Body of pancreas (tissue), 4 donors: ENCODE measurements around the gene MMP20. TPM values are rescaled to one million over a fixed set of nuclear protein-coding genes. Genes with fewer than 3 reads are reported as not detected.
A peak's percentile ranks its signal among the peaks of the same experiment; 100 is the strongest.

Source experiments
- ATAC-seq: fragments of 150-250 bp; one replicate; pipeline ENCODE4 v1.9.1; 2016
- DNase-seq, 4 donors: peaks; one replicate each; pipeline ENCODE4 v3.0.0-alpha.2; 2019
- H3K27ac ChIP-seq, 4 donors: fragments of 200-600 bp; sonication (generic); 1 replicate in 3 of 4; 2 replicates in 1 of 4; pipeline versions ENCODE4 v1.5.1 to v1.6.1; 2016 to 2019; ENCODE audit warnings: mild to moderate bottlenecking in 1 of 4, mixed read lengths in 1 of 4, moderate library complexity in 1 of 4
- H3K27me3 ChIP-seq, 2 donors: fragments of 200-600 bp; sonication (generic); one replicate each; pipeline ENCODE4 v1.6.0; 2016; ENCODE audit warnings: mild to moderate bottlenecking in 1 of 2
- H3K36me3 ChIP-seq, 2 donors: fragments of 200-600 bp; sonication (generic); replicated peaks in 1 of 2; 2 replicates each; pipeline ENCODE4 v1.5.1; 2016; ENCODE audit warnings: low read depth in 2 of 2; ENCODE audit not compliant: insufficient read depth in 1 of 2
- H3K4me1 ChIP-seq: fragments of 200-600 bp; sonication (generic); one replicate; pipeline ENCODE4 v1.6.0; 2016
- H3K4me3 ChIP-seq, 2 donors: fragments of 200-600 bp; sonication (generic); 1 replicate in 1 of 2; 2 replicates in 1 of 2; pipeline ENCODE4 v1.5.1; 2016 to 2019
- H3K9me3 ChIP-seq, 3 donors: fragments of 200-600 bp; sonication (generic); 1 replicate in 2 of 3; 2 replicates in 1 of 3; pipeline ENCODE4 v1.5.1; 2016
- CTCF ChIP-seq, 7 experiments: fragments of 450-650 bp in 4 of 7; fragments of 200-600 bp in 3 of 7; sonication (generic) in 3 of 7; IDR thresholded peaks; one replicate each; pipeline ENCODE4 v1.5.1; 2016 to 2019; ENCODE audit warnings: antibody characterized with exemption in 7 of 7
- POLR2A ChIP-seq, 3 donors: fragments of 450-650 bp; IDR thresholded peaks; one replicate each; pipeline ENCODE4 v1.6.1; 2016; ENCODE audit warnings: antibody characterized with exemption in 3 of 3, mild to moderate bottlenecking in 2 of 3
- WGBS, 2 donors: methylation state at CpG; one replicate each; pipeline ENCODE4 v1.1.5; 2017; 5-methylcytosine and 5-hydroxymethylcytosine counted together
- intact Hi-C: fragments of 100-400 bp; cut with DNase I; formaldehyde crosslinking; loops from one replicate; pipeline ENCODE4 v1.15.1; 2023
- total RNA-seq, 2 donors: library from RNA; depleted of rRNA; stranded (reverse); fragments of >200 nt; gene quantifications; one replicate each; pipeline ENCODE4 v1.1.0, GENCODE V29; 2016

The MMP20 gene
- total RNA-seq, 2 donors from 2014 or later, result not detected

DNA sequence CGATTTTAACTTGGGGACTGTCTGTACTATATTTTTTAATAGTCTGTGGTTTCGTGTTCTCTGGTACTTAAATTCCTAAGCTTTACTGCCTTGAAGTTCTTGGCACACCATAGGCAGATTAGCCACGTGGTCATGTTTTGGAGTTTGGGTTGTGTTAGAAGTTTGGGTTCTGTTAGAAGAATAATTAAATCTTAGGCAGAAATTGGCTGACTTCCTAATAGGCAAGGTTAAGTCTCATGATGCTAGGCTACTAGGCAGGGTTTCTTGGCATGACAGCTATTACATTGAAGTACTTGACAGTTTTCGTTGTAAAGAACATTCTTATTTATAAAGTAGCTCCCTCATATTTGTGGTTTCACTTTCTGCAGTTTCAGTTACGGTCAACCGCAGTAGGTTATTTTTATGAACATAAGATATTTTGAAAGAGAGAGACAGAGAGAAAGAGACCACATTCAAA is 64.5 kb downstream of the MMP20 start:
- intact Hi-C loops, result no loop called here
- Histone ChIP-seq H3K36me3 (no peaks in the 10 kb centered on the region), H3K27ac (peak overlapping the region in 1 of 4 donors; percentile 28), H3K4me1 (peaks cover 7% of the 10 kb centered on the region), H3K9me3 (no peaks in the 10 kb centered on the region), H3K27me3 (no peaks in the 10 kb centered on the region), H3K4me3 (no peak overlapping the region)
- TF ChIP-seq POLR2A (IDR thresholded peaks at IDR 0.05) (no peak), CTCF (IDR thresholded peaks at IDR 0.05) (no peak)
- WGBS, 2 donors, result 43 to 45% methylated on average over 6 of the region's 6 CpGs
- DNase-seq (no peak), ATAC-seq (peak; percentile 40)

DNA sequence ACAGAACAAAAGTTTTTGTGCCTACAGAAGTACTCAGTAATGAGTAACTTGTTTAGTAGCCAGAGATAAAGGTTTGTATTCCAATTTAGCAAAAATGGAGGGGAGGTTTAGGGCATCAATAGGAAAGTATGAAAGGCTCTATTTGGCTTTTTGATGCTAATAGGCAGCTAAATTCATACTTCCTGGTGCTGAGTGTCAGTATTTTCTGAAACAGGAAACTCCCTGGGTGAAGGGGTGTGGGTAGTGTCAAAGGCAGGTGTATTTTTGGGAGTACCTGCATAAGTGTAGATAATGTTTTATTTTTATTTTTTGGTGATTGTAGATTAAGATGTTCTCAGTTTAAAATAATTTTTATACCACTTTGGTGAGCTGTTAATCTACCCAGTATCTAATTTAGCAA is 65.3 kb downstream of the MMP20 start:
- no peak for ATAC-seq
- intact Hi-C loops, result no loop called here

DNA sequence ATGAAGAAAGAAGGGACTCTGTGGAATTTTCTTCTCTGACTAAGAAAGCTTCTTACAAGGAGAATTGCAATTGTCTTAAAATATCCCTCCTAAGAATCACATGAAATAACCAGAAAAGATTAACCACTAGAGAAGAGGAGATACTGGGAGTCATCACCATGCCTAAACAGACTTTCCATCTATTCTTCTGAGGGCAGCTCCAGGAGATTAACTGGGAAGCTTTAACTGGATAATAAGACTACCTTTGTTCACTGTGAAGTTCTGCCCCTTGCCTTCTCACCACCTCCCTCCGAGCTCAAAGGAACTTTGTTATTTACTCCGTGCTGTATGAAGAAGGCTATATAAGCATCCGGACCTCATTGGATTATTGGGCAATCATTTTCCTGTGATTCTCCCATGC is 70.0 kb downstream of the MMP20 start:
- intact Hi-C loops, result no loop called here
- WGBS, 2 donors, result 66 to 79% methylated on average over 3 of the region's 3 CpGs
- peaks cover 15% of the 10 kb centered on the region for H3K4me1 ChIP-seq
- DNase-seq, result no peak
- no peak overlapping the region for H3K4me3 ChIP-seq
- H3K9me3 ChIP-seq, result no peaks in the 10 kb centered on the region
- no peak overlapping the region for H3K27ac ChIP-seq
- ATAC-seq, result no peak
- TF ChIP-seq POLR2A (IDR thresholded peaks at IDR 0.05), result no peak
- TF ChIP-seq CTCF (IDR thresholded peaks at IDR 0.05), result no peak
- no peaks in the 10 kb centered on the region for H3K27me3 ChIP-seq
- no peaks in the 10 kb centered on the region for H3K36me3 ChIP-seq

More for the DNA sequence above, 65.3 kb downstream of the MMP20 start:
- Histone ChIP-seq H3K36me3 (no peaks in the 10 kb centered on the region), H3K4me1 (peaks cover 7% of the 10 kb centered on the region), H3K4me3 (no peak overlapping the region), H3K27me3 (no peaks in the 10 kb centered on the region), H3K9me3 (no peaks in the 10 kb centered on the region), H3K27ac (peak overlapping the region in 1 of 4 donors; percentile 12)
- DNase-seq, result no peak
- TF ChIP-seq POLR2A (IDR thresholded peaks at IDR 0.05) (no peak), CTCF (IDR thresholded peaks at IDR 0.05) (no peak)

DNA sequence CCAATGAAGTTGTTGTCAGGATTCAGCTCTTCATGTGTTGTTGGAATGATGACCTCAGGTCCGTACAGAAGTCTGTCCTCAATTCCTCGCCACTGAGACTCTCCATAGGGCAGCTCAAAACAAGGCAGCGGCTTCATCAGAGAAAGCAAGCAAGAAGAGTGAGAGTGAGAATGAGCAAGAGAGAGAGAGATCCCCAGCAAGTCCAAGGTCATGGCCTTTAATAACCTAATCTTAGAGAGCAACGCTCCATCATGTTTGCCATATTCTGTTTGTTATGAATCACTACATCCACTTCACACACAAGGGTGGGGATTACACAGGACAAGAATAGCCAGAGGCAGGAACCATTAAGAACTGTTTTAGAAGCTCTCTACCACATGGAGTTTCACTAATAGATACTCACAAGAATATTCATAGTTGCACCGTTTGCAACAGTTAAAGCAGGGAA is 71.3 kb downstream of the MMP20 start:
- no peak for DNase-seq
- H3K36me3 ChIP-seq, result no peaks in the 10 kb centered on the region
- H3K9me3 ChIP-seq, result no peaks in the 10 kb centered on the region
- no peak for ATAC-seq
- no peak overlapping the region for H3K27ac ChIP-seq
- H3K4me3 ChIP-seq, result no peak overlapping the region
- no peak for TF ChIP-seq POLR2A (IDR thresholded peaks at IDR 0.05)
- no peak for TF ChIP-seq CTCF (IDR thresholded peaks at IDR 0.05)
- intact Hi-C loops, result no loop called here
- H3K27me3 ChIP-seq, result no peaks in the 10 kb centered on the region
- H3K4me1 ChIP-seq, result peaks cover 10% of the 10 kb centered on the region
- 59 to 68% methylated on average over 5 of the region's 5 CpGs for WGBS, 2 donors

DNA sequence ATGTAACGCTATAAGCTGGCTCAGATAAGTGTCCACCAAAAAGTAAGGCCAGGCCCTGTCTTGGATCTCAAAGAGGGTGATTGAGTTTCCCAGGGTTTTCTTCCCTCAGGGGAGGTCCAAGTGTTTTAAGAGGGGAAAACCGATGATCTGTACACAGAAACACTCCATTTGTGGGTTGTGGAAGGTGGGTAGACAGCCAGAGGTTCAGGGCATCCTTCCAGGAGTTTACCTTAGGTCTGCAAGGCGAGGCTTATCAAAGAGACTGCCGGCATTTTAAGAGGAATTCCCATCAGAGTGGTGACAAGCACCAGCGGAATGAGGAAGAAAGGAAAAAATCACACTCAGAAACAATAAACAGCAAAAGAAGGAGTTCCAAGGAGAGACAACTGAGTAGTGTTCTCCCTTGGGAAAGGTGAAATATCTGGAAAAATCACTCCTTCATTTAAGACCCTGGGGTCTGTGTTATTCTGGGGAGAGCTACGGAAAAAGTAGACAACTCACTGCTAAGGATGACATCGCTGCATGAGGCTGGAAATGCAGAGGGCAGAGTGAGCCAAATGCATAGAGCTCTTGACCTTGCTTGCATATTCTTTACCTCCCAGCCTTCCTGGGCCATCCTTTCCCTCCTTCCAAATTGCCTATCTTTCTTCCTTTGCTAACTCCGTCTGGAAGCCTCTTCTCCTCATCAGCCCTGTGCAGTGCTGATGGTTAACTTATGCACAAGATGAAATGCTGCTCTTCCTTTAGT is 72.5 kb downstream of the MMP20 start:
- no peaks in the 10 kb centered on the region for H3K9me3 ChIP-seq
- H3K27me3 ChIP-seq, result no peaks in the 10 kb centered on the region
- intact Hi-C loops, result no loop called here
- peak overlapping the region; percentile 5 to 75 (median 34) for H3K27ac ChIP-seq
- no peak overlapping the region for H3K4me3 ChIP-seq
- ATAC-seq (peak; percentile 84), DNase-seq (peak in 3 of 4 donors; percentile 11 to 51 (median 21))
- peaks cover 10% of the 10 kb centered on the region for H3K4me1 ChIP-seq
- no peak for TF ChIP-seq POLR2A (IDR thresholded peaks at IDR 0.05)
- no peak for TF ChIP-seq CTCF (IDR thresholded peaks at IDR 0.05)
- H3K36me3 ChIP-seq, result no peaks in the 10 kb centered on the region
- WGBS, 2 donors, result 39 to 44% methylated on average over 8 of the region's 8 CpGs
